ENCODE measurements around the gene DYNC1I1.

The DYNC1I1 gene

GRCh38 chr7:95901006-95901405 lies 128.7 kb downstream of the DYNC1I1 start:
- TF ChIP-seq REST (IDR thresholded peaks at IDR 0.05; ENCODE audit: insufficient read depth in 1 of 2, low read depth in 2 of 2, low read length in 2 of 2) (no peak), TAF1 (IDR thresholded peaks at IDR 0.05; ENCODE audit: borderline replicate concordance, insufficient read depth, low read length) (no peak), POLR2AphosphoS5 (IDR thresholded peaks at IDR 0.05; ENCODE audit: low read depth, low read length) (no peak), SIN3A (IDR thresholded peaks at IDR 0.05; ENCODE audit: borderline replicate concordance, insufficient read depth, low read length) (no peak), FOXP2 (optimal IDR thresholded peaks at IDR 0.05; ENCODE audit: borderline replicate concordance, extremely low read depth, extremely low read length, insufficient read depth) (no peak)

GRCh38 chr7:95904099-95904498 lies 131.7 kb downstream of the DYNC1I1 start:
- TF ChIP-seq REST (IDR thresholded peaks at IDR 0.05; ENCODE audit: insufficient read depth in 1 of 2, low read depth in 2 of 2, low read length in 2 of 2): no peak
- no peak for TF ChIP-seq SIN3A (IDR thresholded peaks at IDR 0.05; ENCODE audit: borderline replicate concordance, insufficient read depth, low read length)
- no peak for TF ChIP-seq TAF1 (IDR thresholded peaks at IDR 0.05; ENCODE audit: borderline replicate concordance, insufficient read depth, low read length)
- TF ChIP-seq FOXP2 (optimal IDR thresholded peaks at IDR 0.05; ENCODE audit: borderline replicate concordance, extremely low read depth, extremely low read length, insufficient read depth): no peak
- TF ChIP-seq POLR2AphosphoS5 (IDR thresholded peaks at IDR 0.05; ENCODE audit: low read depth, low read length): no peak

GRCh38 chr7:95905167-95905566 lies 132.8 kb downstream of the DYNC1I1 start:
- TF ChIP-seq POLR2AphosphoS5 (IDR thresholded peaks at IDR 0.05; ENCODE audit: low read depth, low read length) (no peak), REST (IDR thresholded peaks at IDR 0.05; ENCODE audit: insufficient read depth in 1 of 2, low read depth in 2 of 2, low read length in 2 of 2) (peak; percentile 79 to 95), SIN3A (IDR thresholded peaks at IDR 0.05; ENCODE audit: borderline replicate concordance, insufficient read depth, low read length) (no peak)

- no peak for TF ChIP-seq POLR2AphosphoS5 (IDR thresholded peaks at IDR 0.05; ENCODE audit: low read depth, low read length)
Observed at GRCh38 chr7:95906851-95907250, 134.5 kb downstream of the DYNC1I1 start.

GRCh38 chr7:95907337-95907736 lies 135.0 kb downstream of the DYNC1I1 start:
- TF ChIP-seq REST (IDR thresholded peaks at IDR 0.05; ENCODE audit: insufficient read depth in 1 of 2, low read depth in 2 of 2, low read length in 2 of 2) (no peak), SIN3A (IDR thresholded peaks at IDR 0.05; ENCODE audit: borderline replicate concordance, insufficient read depth, low read length) (no peak), POLR2AphosphoS5 (IDR thresholded peaks at IDR 0.05; ENCODE audit: low read depth, low read length) (no peak), FOXP2 (optimal IDR thresholded peaks at IDR 0.05; ENCODE audit: borderline replicate concordance, extremely low read depth, extremely low read length, insufficient read depth) (no peak), TAF1 (IDR thresholded peaks at IDR 0.05; ENCODE audit: borderline replicate concordance, insufficient read depth, low read length) (no peak)
